Epithelial cell of prostate (primary cell): ENCODE data around the gene ANKRD33B.

Source experiments
- DNase-seq: peaks from one replicate; pipeline ENCODE4 v3.0.0-alpha.2; 2011; ENCODE audit warnings: low read depth, low spot score
- H3K27ac ChIP-seq: fragments of 450-650 bp; 2 replicates; pipeline ENCODE4 v1.5.1; 2017; ENCODE audit warnings: mild to moderate bottlenecking

The ANKRD33B gene

DNA sequence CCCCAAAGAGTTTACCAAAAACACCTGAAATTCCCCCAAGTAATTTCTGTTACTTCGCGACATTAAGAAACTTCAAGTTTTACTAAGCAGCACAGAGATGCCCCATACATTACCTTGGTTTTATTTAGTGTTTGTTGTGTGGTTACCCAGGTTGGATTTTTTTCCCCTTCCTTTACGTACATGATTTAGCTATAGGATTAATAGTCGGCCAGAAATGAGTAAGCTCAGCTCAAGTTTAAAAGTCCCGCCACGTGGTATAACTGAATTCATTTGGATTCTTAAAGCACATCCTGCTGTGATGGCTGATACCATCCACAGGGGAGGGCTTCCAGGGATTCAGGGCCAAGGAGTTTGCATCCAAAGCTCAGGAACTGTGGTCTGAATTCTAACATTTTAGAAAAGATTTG, 121.2 kb downstream of the ANKRD33B start:
- DNase-seq = no peak
- no peak overlapping the region for H3K27ac ChIP-seq

DNA sequence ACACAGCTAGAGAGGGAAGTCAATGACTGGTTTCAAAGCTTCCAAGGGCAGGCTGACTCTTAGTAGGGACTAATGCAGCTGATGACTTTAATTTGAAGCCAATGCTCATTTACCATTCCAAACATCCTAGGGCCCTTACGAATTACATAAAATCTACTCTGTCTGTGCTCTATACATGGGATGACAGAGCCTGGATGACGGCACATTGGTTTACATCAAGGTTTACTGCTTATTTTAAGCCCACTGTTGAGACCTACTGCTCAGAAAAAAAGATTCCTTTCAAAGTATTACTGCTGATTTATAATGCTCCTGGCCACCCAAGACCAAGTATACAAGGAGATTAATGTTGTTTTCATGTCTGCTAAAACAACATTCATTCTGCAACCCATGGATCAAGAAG, 123.0 kb downstream of the ANKRD33B start:
- no peak for DNase-seq
- H3K27ac ChIP-seq = no peak overlapping the region

DNA sequence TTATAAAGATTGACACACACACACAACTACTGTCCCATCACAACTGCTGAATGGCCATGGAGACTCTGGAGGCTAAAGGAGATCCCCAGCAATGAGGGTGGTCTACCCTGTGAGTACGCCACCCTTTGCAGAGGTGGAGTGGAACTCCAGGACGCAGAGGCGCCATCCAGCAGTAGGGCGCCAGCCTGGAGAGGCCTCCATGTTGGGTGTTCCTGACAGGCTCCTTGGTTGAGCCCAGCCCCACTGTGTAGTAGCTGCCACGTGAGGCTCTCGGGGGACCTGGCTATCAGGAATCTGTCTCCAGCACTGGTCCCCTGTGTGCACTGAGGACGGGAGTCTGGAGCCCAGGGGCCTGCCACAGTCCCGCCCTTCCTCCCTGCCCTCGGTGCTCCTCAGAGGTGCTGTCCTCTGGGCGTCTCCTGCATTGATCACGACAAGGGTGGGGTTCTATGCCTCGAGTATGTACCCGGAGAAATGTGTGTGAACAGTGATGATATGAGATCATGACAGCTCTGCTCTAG, 124.8 kb downstream of the ANKRD33B start:
- no peak for DNase-seq
- H3K27ac ChIP-seq = no peak overlapping the region

DNA sequence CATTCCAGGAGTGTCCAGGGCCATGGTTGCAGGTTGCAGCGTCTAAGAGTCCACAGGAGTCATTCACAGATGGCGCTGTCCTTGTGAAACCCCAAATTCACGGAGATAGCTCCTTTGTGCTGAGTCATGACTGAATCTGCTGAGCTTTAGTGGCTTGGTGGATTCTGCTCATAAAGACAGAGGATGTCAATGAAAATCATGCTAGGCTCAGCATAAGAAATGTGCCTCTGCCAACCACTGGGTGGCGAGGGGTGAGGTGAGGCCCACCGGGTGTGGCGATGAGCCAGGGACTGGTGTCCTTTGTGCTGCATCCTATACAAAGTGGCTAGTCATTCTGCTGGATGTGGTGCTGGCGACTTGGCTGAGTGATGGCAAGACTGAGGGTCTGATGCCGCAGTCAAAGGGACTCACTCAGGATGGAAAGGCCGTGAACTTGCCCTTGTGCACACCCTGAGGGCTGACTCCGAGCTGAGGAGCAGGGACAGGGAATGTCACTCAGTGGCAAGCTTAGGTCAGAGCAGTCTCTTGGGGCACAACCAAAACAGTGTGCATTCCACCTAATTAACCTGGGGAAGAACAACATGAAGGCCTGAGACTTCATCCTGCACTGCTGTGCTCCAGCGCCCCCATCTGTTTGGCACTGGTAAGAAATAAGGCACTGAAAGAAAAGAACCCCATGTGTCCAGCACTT, 125.7 kb downstream of the ANKRD33B start:
- no peak overlapping the region for H3K27ac ChIP-seq
- no peak for DNase-seq

DNA sequence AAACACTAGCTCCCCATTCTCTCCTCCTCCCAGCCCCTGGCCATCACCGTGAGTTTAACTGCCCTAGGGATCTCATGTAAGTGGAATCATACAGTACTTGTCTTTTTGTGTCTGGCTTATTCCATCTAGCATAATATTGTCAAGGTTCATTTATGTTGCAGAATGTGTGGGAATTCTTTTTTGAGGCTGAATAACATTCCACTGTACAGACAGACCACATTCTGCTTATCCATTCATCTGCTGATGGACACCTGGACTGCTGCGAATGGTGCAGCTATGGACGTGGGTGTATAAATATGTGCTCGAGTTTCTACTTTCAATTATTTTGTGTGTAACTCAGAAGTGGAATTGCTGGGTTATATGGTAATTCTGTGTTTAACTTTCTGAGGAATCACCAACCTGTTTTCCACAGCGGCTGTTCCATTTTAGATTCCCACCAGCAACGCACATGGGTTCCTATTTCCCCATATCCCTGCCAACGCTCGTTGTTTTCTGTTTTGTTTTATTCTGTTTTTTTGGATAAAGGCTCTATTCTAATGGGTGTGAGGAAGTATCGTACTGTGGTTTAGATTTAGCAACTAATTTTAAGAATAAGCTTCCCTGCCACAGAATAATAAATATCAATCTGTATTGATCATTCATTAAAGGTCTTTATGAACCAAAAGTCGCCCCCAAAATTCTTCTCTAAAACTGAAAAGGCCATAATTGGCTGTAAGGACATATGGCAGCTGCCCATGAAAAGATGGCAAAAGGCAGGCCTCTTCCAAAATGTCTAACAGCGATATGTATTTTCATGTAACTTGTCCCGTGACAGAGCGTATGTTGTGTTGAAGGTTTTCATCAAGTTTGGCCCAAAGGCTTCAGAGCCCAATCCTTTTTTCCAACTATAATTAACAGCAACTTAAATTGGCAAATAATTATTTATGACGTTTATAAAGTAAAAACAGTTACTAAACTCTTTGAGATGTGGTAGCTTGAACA, 126.9 kb downstream of the ANKRD33B start:
- no peak for DNase-seq
- no peak overlapping the region for H3K27ac ChIP-seq

DNA sequence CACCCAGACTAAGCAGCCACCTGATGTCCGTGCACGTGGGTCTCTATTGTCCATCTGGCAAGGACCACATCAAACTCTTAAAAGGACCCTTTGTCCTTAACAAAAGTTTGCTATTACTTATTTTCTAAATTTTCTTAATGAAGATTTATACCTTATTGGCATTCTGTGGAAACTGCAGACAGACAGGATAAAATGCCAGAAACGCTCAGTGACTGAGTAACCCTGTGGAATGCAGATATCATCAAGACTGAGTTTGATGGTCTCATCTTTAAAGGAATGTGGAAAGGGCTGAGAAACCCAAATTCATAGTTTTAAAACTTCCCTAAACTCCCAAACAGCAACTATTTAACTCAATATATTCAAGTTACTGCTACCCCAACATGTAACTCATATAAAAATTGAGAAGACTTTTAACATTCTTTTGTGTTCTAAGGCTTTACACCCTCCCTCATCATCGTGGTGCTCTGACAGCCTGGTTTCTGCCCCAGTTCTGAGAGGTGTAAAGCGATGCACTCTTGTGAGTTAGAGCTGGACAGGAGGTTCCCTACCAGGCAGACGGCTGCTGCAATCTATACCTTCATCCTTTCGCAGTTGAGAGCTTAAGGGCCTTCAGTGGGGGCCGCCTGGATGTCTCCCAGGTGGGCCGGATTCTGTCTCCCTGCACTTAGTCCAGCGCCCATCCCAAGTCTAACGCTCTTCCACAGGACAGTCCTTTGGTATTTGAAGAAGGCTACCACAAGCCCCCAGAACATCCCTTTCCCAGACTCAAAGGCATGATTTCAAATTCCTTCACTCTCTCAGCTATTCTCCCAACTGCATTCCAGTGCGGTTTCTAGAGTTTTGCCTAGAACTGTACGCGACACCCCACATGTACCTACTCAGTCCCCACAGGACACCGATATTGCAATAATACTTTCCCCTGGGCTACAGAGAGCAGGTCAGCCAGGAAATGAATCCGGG, 128.2 kb downstream of the ANKRD33B start:
- no peak for DNase-seq

DNA sequence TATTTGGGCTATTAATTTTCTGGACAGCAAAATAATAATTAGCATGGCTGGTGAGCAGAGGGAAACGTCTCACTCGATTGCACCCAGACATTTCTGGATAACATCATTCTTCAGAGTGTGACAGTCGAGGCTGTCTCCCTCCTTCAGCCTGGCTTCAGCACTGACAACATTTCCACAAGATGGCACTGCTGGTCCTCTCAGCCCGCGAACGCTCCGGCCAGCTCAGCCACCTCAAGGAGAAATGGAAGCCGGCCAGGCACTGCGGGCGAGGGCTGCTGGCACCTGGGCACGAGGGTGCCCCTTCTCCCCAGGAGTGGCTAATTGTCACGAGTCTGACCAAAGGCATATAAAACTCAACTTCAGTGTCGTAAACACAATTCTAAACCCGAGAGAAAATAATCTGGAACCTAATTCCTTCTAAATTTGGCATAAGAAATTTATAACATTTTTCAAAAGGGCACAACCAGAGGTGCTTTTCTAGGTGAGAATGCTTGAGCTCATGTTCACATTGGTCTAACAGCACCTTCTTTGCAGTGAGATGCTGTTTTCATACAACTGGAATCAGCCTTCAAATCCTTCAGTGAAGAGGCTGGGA, 131.3 kb downstream of the ANKRD33B start:
- no peak for DNase-seq
- H3K27ac ChIP-seq = no peak overlapping the region

More for the DNA sequence above, 128.2 kb downstream of the ANKRD33B start:
- H3K27ac ChIP-seq = no peak overlapping the region

DNA sequence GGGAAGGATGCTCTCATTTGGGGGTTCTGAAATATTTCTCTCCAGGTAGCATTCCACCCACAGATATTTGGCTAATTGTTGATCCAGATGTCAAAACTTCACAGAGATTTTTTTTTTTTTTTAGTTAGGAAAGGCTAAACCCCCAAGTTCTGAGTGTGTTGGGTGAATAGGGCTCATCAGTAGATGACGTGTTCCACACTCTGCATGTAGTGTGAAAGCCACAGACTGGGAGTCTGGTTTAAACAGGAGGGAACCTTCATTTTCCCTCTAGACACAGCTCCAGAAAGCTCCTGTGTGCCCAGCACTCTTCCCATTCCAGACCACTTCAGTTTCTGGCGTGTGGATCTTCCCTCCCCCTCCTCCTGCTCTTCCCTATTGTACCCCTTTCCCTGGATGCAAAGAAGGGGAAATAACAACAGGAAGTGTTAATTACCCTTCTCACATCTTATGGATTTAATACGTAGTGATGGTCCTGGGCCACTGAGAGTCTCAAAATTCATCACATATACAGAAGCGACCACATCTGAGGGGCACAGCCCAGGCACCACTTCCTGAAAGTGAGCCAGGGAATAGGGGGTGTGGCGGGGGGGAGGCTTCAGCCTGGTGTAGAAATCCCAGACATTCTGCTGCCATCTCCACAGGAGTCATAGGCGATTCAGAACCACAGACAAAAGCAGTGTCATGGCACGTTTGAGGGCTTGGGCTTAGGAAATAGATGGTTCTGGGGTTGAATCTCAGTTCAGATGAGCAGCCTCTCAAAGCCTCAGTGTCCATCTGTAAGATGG, 132.1 kb downstream of the ANKRD33B start:
- no peak overlapping the region for H3K27ac ChIP-seq
- DNase-seq = no peak

DNA sequence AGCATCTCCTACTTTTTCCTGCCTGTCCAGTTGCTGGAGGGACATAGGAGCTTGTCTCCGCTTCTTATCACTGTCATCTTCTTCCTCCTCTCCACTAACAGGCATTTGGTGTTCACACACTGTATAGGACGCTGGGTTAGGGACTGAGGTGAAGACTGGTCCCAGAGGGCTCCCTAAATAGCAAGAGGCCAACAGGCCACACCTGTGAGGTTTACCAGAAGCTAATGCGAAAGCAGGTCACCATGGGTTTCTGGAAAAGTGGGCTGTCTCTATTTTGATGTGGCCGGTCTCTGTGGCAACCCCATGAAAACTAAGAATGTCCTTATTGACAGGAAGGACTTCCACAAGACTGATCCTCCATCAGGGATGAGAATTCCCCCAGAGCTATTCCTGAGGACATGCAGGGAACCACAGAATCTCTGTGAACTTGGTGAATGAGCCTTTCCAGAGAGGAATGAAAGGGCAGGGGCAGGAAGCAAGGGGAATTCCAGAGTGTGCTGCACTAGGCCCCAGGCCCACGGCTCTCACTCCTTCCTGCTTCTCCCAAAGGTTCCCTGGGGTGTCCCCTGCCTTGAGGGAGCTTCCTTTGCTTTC, 135.5 kb downstream of the ANKRD33B start:
- no peak overlapping the region for H3K27ac ChIP-seq
- no peak for DNase-seq

DNA sequence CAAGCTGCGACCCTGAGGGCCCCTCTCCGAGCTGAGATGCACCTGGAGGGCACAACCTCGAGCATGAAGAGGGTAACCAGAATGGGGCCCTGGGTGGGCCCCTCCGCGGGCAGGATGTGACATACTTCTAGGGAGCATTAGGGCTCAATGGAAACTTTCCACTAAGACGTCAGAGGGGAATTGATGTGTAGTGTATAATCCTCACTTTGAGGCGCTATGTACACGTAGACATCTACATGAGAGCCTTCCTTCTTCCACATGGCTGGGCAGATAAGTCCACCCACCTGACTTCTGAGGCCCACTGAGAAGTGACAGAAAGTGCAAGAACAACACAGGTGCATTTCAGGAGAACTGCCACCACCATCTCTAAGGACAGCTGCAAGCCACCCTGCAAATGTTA, 136.1 kb downstream of the ANKRD33B start:
- DNase-seq = no peak
- H3K27ac ChIP-seq = no peak overlapping the region

DNA sequence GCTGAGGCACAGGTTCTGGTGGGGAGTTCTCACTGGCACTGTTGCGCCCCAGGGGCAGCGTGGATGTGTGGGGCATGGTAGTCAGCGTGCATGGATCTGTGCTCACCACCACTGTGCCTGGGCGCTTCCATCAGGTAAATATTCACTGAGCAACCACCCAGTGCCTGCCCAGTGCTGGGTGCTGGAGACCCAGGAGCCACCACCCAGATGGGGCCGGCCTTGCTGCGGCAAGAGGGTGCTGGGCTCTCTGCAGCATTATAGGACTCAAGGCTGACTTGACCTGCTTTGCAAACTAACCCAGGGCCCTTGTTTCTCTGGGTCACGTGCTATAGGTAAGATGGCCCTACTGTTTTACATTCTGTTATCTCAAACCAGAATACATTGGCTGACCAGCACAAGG, 136.6 kb downstream of the ANKRD33B start:
- DNase-seq = no peak
- no peak overlapping the region for H3K27ac ChIP-seq

DNA sequence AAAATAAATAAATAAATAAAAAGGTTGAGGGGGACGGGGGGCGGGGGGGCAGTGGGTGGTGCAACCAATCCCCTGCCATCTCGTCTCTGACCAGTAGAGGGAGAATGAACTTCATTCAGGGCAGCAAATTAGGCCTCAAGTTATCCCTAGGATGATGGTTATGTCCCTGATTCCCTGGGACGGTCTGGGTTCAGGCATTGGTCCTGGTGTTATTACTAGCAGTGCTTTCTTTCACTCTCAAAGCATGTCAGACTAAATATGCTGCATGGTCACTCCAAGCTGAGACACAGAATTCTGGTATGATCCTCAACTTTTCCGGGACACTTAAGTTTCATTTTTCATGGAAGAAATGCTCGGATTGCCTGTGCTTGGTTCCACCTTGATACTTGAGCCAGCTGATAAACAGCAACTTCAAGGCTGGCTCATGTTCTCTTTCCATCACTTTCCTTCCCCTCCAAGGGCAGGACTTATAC, 137.7 kb downstream of the ANKRD33B start:
- no peak for DNase-seq
- H3K27ac ChIP-seq = peak overlapping the region; percentile 84

DNA sequence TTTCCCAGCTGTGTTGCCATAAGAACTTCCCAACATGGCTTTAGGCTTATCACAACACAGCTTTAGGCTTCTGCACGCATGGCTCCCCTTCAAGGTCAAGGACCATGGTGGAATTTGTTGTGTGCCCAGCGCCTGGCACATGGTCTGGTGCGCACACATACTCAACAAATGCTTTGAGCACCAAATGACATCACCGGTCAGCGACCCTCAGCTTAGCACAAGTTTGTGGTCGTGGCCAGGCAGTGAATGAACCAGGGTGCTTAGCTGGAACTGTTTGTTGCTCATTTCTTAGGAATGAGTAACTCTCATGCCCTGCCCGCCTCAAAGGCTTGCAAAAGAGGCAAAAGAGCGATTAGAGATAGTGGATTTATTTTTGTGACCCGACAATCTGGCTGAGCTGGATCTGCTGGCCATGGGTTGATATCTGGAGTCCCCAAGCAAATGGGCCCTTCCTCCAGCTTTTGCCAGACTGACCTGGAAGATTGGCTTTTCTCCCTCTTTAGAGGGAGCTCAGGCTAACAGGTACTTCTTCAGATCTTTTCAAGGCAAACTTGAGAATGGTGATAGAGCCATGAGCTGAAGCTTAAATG, 138.3 kb downstream of the ANKRD33B start:
- no peak for DNase-seq
- peak overlapping the region; percentile 84 for H3K27ac ChIP-seq

DNA sequence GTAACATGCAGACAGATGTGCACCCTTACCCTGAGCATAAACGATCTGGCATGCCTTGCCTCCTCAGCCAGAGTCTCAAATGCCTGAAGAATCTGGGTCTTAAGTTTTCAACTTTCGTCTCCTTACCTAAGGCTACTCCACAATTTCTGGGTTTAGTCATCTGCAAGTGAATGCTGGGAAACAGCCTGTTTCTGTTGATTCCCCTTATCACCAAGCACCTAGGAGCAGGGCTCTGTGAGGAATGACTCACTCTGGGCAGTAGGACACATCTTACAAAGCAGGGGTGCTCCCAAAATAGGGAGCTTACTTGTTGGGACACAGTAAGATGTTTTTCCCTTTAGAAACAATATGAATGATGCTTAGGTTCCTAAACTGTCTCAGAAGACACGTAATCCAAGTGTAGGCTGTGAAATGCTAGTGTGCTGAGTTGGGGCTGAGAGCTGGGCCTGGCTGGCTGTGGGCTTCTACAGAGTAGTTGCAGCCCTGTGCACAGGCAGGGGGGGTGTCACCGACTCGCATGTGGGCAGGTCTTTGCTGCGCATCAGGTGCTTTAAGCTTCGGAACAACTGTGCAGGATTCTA, 139.1 kb downstream of the ANKRD33B start:
- no peak for DNase-seq
- H3K27ac ChIP-seq = peak overlapping the region; percentile 84

DNA sequence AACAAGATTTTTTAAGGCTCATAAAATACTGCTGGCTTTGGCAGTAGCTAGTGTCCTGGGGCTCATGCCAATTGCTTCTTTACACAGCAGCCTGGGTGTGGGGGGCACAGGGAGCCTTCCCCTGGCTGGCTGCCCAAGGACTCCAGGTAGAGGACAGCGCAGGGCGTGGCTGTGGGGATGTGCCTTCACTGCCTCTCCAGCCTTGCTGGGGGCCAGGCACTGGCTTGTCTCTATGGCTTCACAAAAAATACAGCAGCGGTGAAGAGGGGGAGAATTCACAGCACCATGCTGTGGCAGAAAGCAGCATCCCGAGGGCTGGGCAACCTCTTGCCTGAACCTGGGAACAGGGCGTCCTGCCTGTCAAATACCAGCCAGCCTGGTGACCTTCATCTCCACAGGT, 139.8 kb downstream of the ANKRD33B start:
- H3K27ac ChIP-seq = peak overlapping the region; percentile 84
- DNase-seq = no peak

DNA sequence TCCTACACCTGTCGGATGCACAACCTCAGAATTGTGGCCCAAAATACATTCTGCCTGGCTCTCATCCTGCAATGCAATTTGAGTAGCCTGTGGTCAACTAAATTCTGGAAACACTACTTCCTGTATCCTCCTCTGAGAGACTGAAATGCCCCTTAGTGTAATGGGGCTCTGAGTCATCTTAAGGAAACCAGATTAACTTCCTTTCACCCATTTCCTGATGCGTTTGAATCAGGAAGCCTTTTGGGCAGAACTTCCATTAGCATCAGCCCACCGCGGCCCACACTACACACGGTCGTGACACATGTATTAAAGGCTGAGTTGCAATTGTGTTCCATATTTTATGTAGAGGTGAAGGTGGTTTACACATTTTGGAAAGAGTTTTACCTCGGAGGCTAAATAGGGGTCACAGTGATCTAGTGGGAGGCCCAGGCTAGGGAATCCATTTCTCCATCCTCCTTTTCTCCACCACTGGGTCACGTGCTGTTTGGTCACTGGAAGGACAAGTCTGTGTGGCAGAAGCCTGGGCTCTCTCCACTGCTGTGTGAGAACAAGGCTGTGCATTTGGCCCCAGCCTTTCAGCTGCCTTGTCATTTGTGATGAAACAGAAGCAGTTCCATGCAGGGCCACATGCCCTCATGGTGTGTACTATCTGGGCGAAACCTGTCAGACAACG, 141.2 kb downstream of the ANKRD33B start:
- H3K27ac ChIP-seq = peak overlapping the region; percentile 84

DNA sequence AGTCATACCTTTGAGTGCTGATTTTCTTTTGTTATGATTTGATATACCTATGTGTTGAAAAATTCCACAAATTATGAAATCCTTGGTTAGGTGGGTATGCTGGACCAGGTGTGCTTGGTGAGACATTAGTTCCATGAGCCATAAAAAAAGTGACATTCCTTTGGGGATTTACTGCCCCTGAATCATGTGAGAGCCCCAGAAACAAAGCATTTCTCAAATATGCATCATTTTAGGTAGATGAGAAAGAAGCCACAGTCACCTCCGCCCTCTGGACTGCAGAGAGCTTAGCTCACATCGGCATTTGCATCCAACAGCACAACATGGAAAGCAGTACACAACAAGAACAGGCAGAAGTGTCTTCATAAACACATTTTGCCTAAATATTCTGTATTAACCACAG, 141.9 kb downstream of the ANKRD33B start:
- DNase-seq = no peak
- H3K27ac ChIP-seq = peak overlapping the region; percentile 84

More for the DNA sequence above, 141.2 kb downstream of the ANKRD33B start:
- no peak for DNase-seq
